ENCODE measurements around the gene NMUR1.
A peak's percentile ranks its signal among the peaks of the same experiment; 100 is the strongest.

Gene NMUR1

DNA sequence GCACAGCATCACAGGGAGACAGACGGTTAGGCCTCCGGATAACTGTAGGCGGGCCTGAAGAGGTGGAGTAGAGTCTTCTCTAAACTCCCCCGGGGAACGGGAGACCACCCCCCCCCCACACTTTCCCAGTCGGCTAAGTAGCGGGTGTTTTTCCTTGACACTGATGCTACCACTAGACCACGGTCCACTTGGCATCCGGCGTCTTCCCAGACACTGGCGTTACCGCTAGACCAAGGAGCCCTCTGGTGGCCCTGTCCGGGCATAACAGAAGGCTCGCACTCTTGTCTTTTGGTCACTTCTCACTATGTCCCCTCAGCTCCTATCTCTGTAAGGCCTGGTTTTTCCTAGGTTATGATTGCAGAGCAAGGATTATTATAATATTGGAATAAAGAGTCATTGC lies 40.3 kb downstream of the NMUR1 start:
- no peaks in the 10 kb centered on the region for H3K27me3 Mint-ChIP-seq
- H3K4me1 Mint-ChIP-seq, result peaks cover 6% of the 10 kb centered on the region
- H3K9me3 Mint-ChIP-seq, result no peaks in the 10 kb centered on the region
- no peak overlapping the region for H3K4me3 Mint-ChIP-seq
- no peak overlapping the region for H3K27ac Mint-ChIP-seq
- H3K36me3 Mint-ChIP-seq, result no peaks in the 10 kb centered on the region

DNA sequence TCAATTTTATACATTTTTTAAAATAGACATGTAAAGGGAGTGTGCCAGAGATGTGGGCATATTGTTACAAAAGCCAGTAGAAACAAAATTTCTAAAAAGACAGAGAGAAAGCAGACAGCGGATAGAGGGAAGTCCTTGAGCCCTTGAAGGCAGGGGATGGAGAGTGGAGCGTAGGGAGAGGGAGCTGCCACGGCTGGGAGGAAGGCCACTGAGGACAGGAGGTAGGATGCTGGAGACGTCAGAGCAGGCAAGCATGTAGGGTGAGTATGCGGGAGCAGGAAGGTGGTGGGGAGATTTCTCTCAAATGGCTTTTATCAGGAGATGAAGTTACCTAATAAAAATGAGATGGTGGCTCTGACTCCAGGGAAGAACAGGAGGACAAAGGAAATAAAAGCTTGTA lies 41.9 kb downstream of the NMUR1 start:
- no peak overlapping the region for H3K27ac Mint-ChIP-seq
- no peaks in the 10 kb centered on the region for H3K36me3 Mint-ChIP-seq
- H3K27me3 Mint-ChIP-seq, result no peaks in the 10 kb centered on the region
- peaks cover 6% of the 10 kb centered on the region for H3K4me1 Mint-ChIP-seq
- H3K9me3 Mint-ChIP-seq, result no peaks in the 10 kb centered on the region
- H3K4me3 Mint-ChIP-seq, result no peak overlapping the region

DNA sequence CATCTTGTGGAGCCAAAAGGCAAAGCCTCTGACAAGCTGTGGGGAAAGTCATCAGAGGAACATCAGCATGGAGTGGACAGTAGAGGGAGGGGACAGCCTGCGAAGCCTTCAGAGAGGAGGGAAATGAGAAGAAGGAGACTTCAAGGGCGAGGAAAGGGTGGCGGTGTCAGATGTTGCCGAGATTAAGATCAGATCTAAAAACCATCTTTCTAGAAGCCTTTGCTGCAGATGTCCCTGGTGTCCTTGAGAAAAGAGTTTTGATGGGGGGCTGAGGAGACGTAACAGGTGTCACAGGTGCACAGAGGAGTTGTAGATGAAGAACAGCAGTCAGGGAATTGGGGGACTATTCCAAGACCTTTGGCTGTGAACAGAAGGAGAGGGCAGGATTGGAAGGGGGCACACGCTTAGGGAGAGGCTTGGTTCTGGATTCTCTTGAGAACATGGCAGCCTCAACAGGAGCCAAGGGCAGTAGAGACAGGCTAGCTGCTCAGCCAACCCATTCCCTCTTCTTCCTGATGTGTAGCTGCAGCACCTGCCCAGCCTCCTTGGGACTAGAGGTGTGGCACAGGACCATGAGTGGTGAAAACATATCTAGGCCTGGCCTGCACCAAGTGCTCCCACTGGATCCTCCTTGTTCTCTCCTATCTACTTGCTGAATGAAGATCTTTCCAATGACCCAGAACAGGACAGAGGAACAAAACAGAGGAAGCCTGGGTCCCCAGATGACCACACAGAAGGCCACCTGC lies 43.2 kb downstream of the NMUR1 start:
- Mint-ChIP-seq H3K4me1 (peaks cover 13% of the 10 kb centered on the region), H3K27ac (peak overlapping the region; percentile 81), H3K36me3 (no peaks in the 10 kb centered on the region), H3K9me3 (no peaks in the 10 kb centered on the region), H3K27me3 (no peaks in the 10 kb centered on the region), H3K4me3 (no peak overlapping the region)

DNA sequence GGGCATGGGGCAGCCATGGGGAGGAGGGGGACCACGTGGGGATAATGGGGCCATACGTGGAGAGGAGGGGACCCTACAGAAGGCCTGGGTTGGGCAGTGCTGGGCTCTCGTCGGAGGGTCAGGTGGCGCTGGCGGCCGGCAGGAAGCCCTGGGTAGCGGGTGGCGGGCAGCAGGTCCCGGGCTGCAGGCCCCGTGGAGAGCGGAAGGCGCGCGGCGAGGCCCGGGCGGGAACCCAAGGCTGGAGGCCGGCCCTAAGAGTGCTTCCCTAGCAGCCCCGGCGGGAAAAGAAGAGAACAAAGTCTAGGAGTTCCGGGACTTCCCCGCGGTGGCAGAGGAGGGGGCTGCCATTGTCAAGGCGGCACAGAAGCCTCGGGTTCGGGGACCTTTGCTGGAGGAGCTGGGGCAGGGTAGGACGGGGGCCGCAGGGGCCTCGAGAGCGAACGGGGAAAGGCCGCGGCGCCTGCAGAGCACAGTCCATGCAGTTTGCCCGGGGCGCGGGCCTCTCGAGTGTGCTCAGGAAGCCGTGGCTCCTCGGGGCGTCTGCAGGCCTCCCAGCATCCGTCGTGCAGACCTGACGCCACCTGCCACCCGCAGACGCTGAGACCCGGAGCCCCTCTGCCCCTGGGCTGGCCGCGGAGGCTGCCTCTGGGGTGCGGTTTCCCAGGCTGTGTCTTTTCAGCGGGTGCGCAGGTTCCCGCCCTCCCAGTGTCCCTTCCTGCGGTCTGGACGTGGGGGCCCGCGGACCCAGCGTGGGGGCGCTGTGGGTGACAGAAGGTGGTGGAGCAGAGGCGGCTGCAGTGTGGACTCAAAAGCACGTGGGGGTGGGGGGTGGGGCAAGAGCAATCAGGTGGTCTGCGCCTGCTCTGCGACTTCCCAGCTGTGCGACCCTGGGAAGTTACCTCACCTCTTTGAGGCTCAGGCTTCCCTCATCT lies 46.6 kb downstream of the NMUR1 start:
- no peaks in the 10 kb centered on the region for H3K27me3 Mint-ChIP-seq
- peak overlapping the region; percentile 85 for H3K4me3 Mint-ChIP-seq
- H3K27ac Mint-ChIP-seq, result peak overlapping the region; percentile 92
- no peaks in the 10 kb centered on the region for H3K36me3 Mint-ChIP-seq
- no peaks in the 10 kb centered on the region for H3K9me3 Mint-ChIP-seq
- H3K4me1 Mint-ChIP-seq, result peaks cover 13% of the 10 kb centered on the region

DNA sequence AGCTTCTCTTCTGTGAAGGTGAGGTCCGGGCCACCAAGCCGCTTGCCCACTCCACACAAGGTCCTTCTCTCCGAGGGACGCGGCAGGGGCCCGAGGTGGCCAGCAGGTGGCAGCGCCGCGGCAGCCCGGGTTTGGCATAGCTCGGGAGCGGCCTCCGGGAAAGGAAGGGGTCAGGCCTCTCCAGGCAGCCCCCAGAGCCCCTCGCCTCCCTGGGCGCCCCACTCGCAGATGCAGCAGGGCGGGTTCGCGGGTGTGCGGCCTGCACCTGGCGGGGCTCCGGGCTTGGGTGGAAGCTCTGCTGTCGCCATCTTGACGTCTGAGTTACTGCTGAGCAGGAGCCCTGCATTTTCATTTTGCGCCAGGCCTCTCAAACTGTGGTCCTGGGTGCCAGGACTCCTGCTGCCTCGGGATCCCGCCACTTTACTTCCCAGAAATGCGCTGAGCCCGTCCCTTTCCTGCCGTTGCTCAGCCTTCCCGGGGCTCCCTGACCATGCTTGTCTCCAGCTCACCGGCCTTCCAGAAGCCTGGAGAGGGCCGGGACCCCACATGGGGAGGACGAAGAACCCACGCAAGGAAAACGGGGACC lies 47.3 kb downstream of the NMUR1 start:
- H3K9me3 Mint-ChIP-seq, result no peaks in the 10 kb centered on the region
- H3K4me3 Mint-ChIP-seq, result peak overlapping the region; percentile 85
- H3K27ac Mint-ChIP-seq, result peak overlapping the region; percentile 92
- H3K4me1 Mint-ChIP-seq, result peaks cover 13% of the 10 kb centered on the region
- no peaks in the 10 kb centered on the region for H3K27me3 Mint-ChIP-seq
- no peaks in the 10 kb centered on the region for H3K36me3 Mint-ChIP-seq

DNA sequence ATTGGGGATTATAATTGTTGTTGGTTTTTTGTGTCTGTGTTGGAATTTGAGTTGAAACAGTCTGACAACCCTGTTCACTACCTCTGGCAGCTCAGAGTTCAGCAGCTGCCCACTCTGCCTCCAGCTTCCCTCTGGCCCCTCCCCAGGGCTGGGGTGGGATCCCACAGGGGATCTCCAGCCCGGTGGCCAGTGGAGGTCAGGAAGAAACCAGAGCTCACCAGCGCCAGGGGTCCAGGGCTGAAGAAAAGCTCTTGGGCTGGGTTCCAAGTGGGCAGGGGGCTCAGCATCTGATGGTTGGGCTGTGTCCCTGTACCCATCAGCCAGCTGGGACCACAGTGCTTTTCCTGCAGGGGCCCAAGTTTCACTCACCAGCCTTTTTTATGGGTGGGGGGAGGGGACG lies 49.5 kb downstream of the NMUR1 start:
- Mint-ChIP-seq H3K4me3 (no peak overlapping the region), H3K9me3 (no peaks in the 10 kb centered on the region), H3K27me3 (no peaks in the 10 kb centered on the region), H3K27ac (no peak overlapping the region), H3K4me1 (peaks cover 7% of the 10 kb centered on the region), H3K36me3 (no peaks in the 10 kb centered on the region)

DNA sequence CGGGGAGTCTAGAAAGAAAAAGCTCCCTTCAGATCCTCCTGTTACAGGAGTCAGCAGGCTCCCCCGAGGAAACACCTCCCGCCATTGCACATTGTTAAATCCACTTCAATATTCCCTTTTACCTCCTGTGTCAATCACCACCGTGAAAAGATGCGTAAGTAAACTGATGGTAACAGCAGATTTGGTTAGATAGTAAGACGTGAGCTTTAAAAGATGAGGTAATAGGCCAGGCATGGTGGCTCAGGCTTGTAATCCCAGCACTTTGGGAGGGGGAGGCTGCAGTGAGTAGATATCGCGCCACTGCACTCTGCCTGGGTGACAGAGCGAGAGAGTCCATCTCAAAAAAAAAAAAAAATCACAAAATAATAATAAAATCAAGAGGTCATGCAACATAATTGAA lies 50.8 kb downstream of the NMUR1 start:
- H3K4me3 Mint-ChIP-seq, result no peak overlapping the region
- peaks cover 7% of the 10 kb centered on the region for H3K4me1 Mint-ChIP-seq
- H3K9me3 Mint-ChIP-seq, result no peaks in the 10 kb centered on the region
- H3K36me3 Mint-ChIP-seq, result no peaks in the 10 kb centered on the region
- H3K27me3 Mint-ChIP-seq, result no peaks in the 10 kb centered on the region
- no peak overlapping the region for H3K27ac Mint-ChIP-seq

DNA sequence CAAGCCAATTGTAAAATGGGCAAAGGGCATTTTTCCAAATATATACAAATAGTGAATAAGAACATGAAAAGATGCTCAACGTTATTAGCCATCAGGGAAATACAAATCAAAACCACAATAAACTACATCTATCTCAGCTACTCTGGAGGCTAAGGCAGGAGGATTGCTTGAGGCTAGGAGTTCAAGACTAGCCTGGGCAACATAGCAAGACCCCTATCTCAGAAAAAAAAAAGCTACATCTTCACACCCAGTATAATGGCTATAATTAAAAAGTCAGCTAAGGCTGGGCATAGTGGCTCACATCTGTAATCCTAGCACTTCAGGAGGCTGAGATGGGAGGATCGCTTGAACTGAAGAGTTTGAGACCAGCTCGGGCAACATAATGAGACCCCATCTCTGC lies 53.3 kb downstream of the NMUR1 start:
- no peak overlapping the region for H3K4me3 Mint-ChIP-seq

DNA sequence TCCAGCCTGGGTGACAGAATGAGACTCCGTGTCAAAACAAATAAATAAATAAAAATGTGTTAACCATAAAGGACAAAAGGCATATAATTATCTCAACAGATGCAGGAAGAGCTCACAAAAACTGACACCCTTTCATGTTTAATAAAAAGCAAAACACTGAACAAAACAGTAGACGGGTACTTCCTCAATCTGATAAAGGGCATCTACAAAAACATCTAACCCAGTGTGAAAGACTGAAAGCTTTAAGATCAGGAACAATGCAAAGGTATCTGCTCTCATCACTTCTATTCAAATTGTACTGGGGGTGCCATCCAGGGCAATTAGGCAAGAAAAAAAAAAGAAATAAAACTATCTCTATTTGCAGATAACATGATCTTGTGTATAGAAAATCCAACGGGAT lies 54.3 kb downstream of the NMUR1 start:
- Mint-ChIP-seq H3K4me3 (no peak overlapping the region), H3K4me1 (no peaks in the 10 kb centered on the region), H3K27ac (no peak overlapping the region), H3K27me3 (peaks cover 1% of the 10 kb centered on the region), H3K9me3 (no peaks in the 10 kb centered on the region), H3K36me3 (no peaks in the 10 kb centered on the region)

More for the DNA sequence above, 53.3 kb downstream of the NMUR1 start:
- Mint-ChIP-seq H3K9me3 (no peaks in the 10 kb centered on the region), H3K27ac (no peak overlapping the region), H3K27me3 (peaks cover 1% of the 10 kb centered on the region), H3K4me1 (no peaks in the 10 kb centered on the region), H3K36me3 (no peaks in the 10 kb centered on the region)

Measured in activated naive CD4-positive, alpha-beta T cell treated with anti-CD3 and anti-CD28 coated beads, Interleukin-2, amount 50 U/mL, for 24 hours (primary cell).